Naive thymus-derived CD4-positive, alpha-beta T cell (primary cell): ENCODE measurements around the gene DIDO1. TPM values are rescaled to one million over a fixed set of nuclear protein-coding genes. Genes with fewer than 3 reads are reported as not detected.

Experiments used
- ATAC-seq: fragments of 150-1000 bp; cut with Tn5 transposase; 2 replicates; pipeline ENCODE4 v1.10.0; 2021; ENCODE audit warnings: mild to moderate bottlenecking, moderate library complexity
- CTCF ChIA-PET: fragments of 350-600 bp; sonication (Branson Sonifier 250); formaldehyde crosslinking; loops from one replicate; lab custom pipeline; 2021; ENCODE audit warnings: antibody characterized with exemption; lab: Charles Lee
- POLR2A ChIA-PET: fragments of 350-600 bp; sonication (Branson Sonifier 250); formaldehyde crosslinking; loops from one replicate; lab custom pipeline; 2021; ENCODE audit warnings: antibody characterized with exemption, inconsistent platforms; lab: Charles Lee
- DNase-seq, 9 donors: peaks; one replicate each; pipeline versions ENCODE4 v3.0.0 to v3.0.0-alpha.2; 2020 to 2022; ENCODE audit warnings: mixed read lengths in 1 of 9
- H3K27ac ChIP-seq: one replicate; pipeline ENCODE4 v1.7.0; 2013; ENCODE audit warnings: mild to moderate bottlenecking, low read depth, low read length, moderate library complexity
- H3K27me3 ChIP-seq, 2 donors: one replicate each; pipeline ENCODE4 v1.7.0; 2013; ENCODE audit warnings: low read length in 2 of 2, mild to moderate bottlenecking in 2 of 2, moderate library complexity in 2 of 2; ENCODE audit not compliant: control insufficient read depth in 2 of 2, insufficient read depth in 2 of 2
- H3K36me3 ChIP-seq, 3 experiments: 1 replicate in 2 of 3; 2 replicates in 1 of 3; pipeline ENCODE4 v1.7.0; 2013; ENCODE audit warnings: low read length in 3 of 3, mild to moderate bottlenecking in 3 of 3, moderate library complexity in 1 of 3; ENCODE audit not compliant: insufficient read depth in 3 of 3, control insufficient read depth in 2 of 3
- H3K4me1 ChIP-seq, 2 donors: one replicate each; pipeline ENCODE4 v1.7.0; 2013; ENCODE audit warnings: low read length in 2 of 2, mild to moderate bottlenecking in 2 of 2, moderate library complexity in 1 of 2; ENCODE audit not compliant: control insufficient read depth in 2 of 2, insufficient read depth in 2 of 2
- H3K4me3 ChIP-seq: 2 replicates; pipeline ENCODE4 v1.7.0; 2013; ENCODE audit warnings: mild to moderate bottlenecking, low read length
- H3K9me3 ChIP-seq, 3 experiments: 1 replicate in 2 of 3; 2 replicates in 1 of 3; pipeline ENCODE4 v1.7.0; 2013; ENCODE audit warnings: low read length in 3 of 3; ENCODE audit not compliant: control insufficient read depth in 2 of 3
- H3K27ac Mint-ChIP-seq, 9 donors: one replicate each; pipeline ENCODE4 v1.8.0; 2020 to 2022; ENCODE audit warnings: mixed read lengths in 9 of 9, mild to moderate bottlenecking in 8 of 9, moderate library complexity in 5 of 9, inconsistent platforms in 2 of 9
- H3K27me3 Mint-ChIP-seq, 5 donors: one replicate each; pipeline ENCODE4 v1.8.0; 2021 to 2022; ENCODE audit warnings: mixed read lengths in 5 of 5, mild to moderate bottlenecking in 1 of 5
- H3K36me3 Mint-ChIP-seq, 5 donors: one replicate each; pipeline ENCODE4 v1.8.0; 2020 to 2022; ENCODE audit warnings: mixed read lengths in 5 of 5, mild to moderate bottlenecking in 3 of 5, inconsistent platforms in 1 of 5
- H3K4me1 Mint-ChIP-seq, 7 donors: one replicate each; pipeline ENCODE4 v1.8.0; 2020 to 2022; ENCODE audit warnings: mixed read lengths in 7 of 7, mild to moderate bottlenecking in 3 of 7, inconsistent platforms in 1 of 7
- H3K4me3 Mint-ChIP-seq, 10 donors: one replicate each; pipeline ENCODE4 v1.8.0; 2020 to 2022; ENCODE audit warnings: mild to moderate bottlenecking in 10 of 10, mixed read lengths in 10 of 10, moderate library complexity in 6 of 10, inconsistent platforms in 2 of 10
- H3K9me3 Mint-ChIP-seq, 11 donors: one replicate each; pipeline ENCODE4 v1.8.0; 2020 to 2022; ENCODE audit warnings: mixed read lengths in 11 of 11, mild to moderate bottlenecking in 4 of 11, inconsistent platforms in 1 of 11, moderate library complexity in 1 of 11
- intact Hi-C, 2 donors: fragments of 100-400 bp; cut with micrococcal nuclease; formaldehyde crosslinking; loops; one replicate each; pipeline ENCODE4 v1.15.1; 2023
- polyA plus RNA-seq, 2 donors: library from polyadenylated mRNA; unstranded; fragments of 300-500 nt; fragmentation: Illumina TruSeq; gene quantifications; one replicate each; pipeline ENCODE4 v1.2.3, GENCODE V29; 2021
- total RNA-seq, 6 experiments: library from RNA in 5 of 6; stranded (reverse) in 5 of 6; gene quantifications; 1 replicate in 5 of 6; 2 replicates in 1 of 6; pipeline ENCODE4 v1.2.3 and lab custom pipeline; 2021 to 2026

Gene DIDO1
- total and polyA plus RNA-seq, 7 experiments from 2014 or later = 36.6 to 139 (median 69.2) TPM

GRCh38 chr20:62901891-62902290 lies 24.4 kb downstream of the DIDO1 start:
- DNase-seq (no peak), ATAC-seq (no peak)
- Histone ChIP-seq H3K27me3 (no peaks in the 10 kb centered on the region), H3K27ac (no peak overlapping the region), H3K4me1 (peaks cover 13 to 22% of the 10 kb centered on the region in 2 donors), H3K4me3 (no peak overlapping the region), H3K36me3 (peaks cover 19 to 57% (median 21%) of the 10 kb centered on the region in 3 experiments), H3K9me3 (no peaks in the 10 kb centered on the region)
- Mint-ChIP-seq H3K4me1 (peaks cover 21 to 42% (median 33%) of the 10 kb centered on the region in 7 donors), H3K4me3 (no peak overlapping the region), H3K27me3 (no peaks in the 10 kb centered on the region), H3K9me3 (no peaks in the 10 kb centered on the region), H3K36me3 (peaks cover 0 to 37% (median 17%) of the 10 kb centered on the region in 5 donors), H3K27ac (peak overlapping the region in 3 of 9 donors; percentile 26 to 90 (median 62))
- POLR2A ChIA-PET = interaction anchor here (0.6 to 3.3 kb wide), 8 partner anchors 9 to 36 kb away, joined by 3 to 20 read pairs (median 5); partner anchors contain the start of genes DIDO1 and GID8
- intact Hi-C loops = loop anchor here (5.0 kb wide), 2 partner anchors 35 to 40 kb away; partner anchors contain the start of genes GID8 (in 1 of the 2) and TCFL5 (in 1 of the 2)
- CTCF ChIA-PET = interaction anchor here (0.9 to 7.9 kb wide), 6 partner anchors 14 to 107 kb away, joined by 3 to 102 read pairs (median 10); partner anchors contain the start of gene DIDO1

GRCh38 chr20:62900692-62901584 lies 25.4 kb downstream of the DIDO1 start:
- Mint-ChIP-seq H3K36me3 (peaks cover 0 to 28% (median 15%) of the 10 kb centered on the region in 5 donors), H3K27me3 (no peaks in the 10 kb centered on the region), H3K27ac (peak overlapping the region; percentile 65 to 95 (median 90)), H3K9me3 (no peaks in the 10 kb centered on the region), H3K4me3 (peak overlapping the region in 3 of 10 donors; percentile 32 to 70 (median 65)), H3K4me1 (peaks cover 21 to 42% (median 33%) of the 10 kb centered on the region in 7 donors)
- H3K27ac ChIP-seq = peak overlapping the region; percentile 60
- peaks cover 13 to 54% (median 14%) of the 10 kb centered on the region in 3 experiments for H3K36me3 ChIP-seq
- intact Hi-C loops = loop anchor here (1.0 to 5.0 kb wide), 9 partner anchors 18 to 108 kb away; partner anchors contain the start of genes DIDO1 (in 1 of the 2), GID8 (in 1 of the 2) and TCFL5 (in 1 of the 2)
- CTCF ChIA-PET = interaction anchor here (0.7 to 7.9 kb wide), 12 partner anchors 7 to 108 kb away, joined by 3 to 102 read pairs (median 6); partner anchors contain the start of gene DIDO1
- ATAC-seq (peak; percentile 66), DNase-seq (peak in 7 of 9 donors; percentile 40 to 71 (median 61))
- H3K4me3 ChIP-seq = no peak overlapping the region
- H3K9me3 ChIP-seq = no peaks in the 10 kb centered on the region
- POLR2A ChIA-PET = interaction anchor here (1.1 to 3.3 kb wide), 9 partner anchors 11 to 108 kb away, joined by 3 to 20 read pairs (median 6); partner anchors contain the start of gene DIDO1
- no peaks in the 10 kb centered on the region for H3K27me3 ChIP-seq
- peaks cover 13 to 22% of the 10 kb centered on the region in 2 donors for H3K4me1 ChIP-seq

GRCh38 chr20:62900052-62900691 lies 26.1 kb downstream of the DIDO1 start:
- no peak overlapping the region for H3K4me3 ChIP-seq
- Mint-ChIP-seq H3K27me3 (no peaks in the 10 kb centered on the region), H3K4me3 (peak overlapping the region; percentile 54 to 81 (median 69)), H3K4me1 (peaks cover 23 to 42% (median 34%) of the 10 kb centered on the region in 7 donors), H3K36me3 (peaks cover 0 to 28% (median 14%) of the 10 kb centered on the region in 5 donors), H3K27ac (peak overlapping the region; percentile 75 to 95 (median 90)), H3K9me3 (no peaks in the 10 kb centered on the region)
- ChIA-PET CTCF (interaction anchor here (0.6 to 7.9 kb wide), 14 partner anchors 7 to 73 kb away, joined by 3 to 102 read pairs (median 6); partner anchors contain the start of gene DIDO1), POLR2A (interaction anchor here (1.1 to 3.3 kb wide), 8 partner anchors 11 to 109 kb away, joined by 3 to 20 read pairs (median 8); partner anchors contain the start of gene DIDO1)
- H3K27ac ChIP-seq = peak overlapping the region; percentile 60
- intact Hi-C loops = loop anchor here (1.0 to 5.0 kb wide), 9 partner anchors 19 to 109 kb away; partner anchors contain the start of genes DIDO1 (in 1 of the 2), GID8 (in 1 of the 2) and TCFL5 (in 1 of the 2)
- no peaks in the 10 kb centered on the region for H3K9me3 ChIP-seq
- H3K27me3 ChIP-seq = no peaks in the 10 kb centered on the region
- H3K4me1 ChIP-seq = peaks cover 13 to 22% of the 10 kb centered on the region in 2 donors
- ATAC-seq = peak; percentile 97
- DNase-seq = peak; percentile 60 to 82 (median 78)
- peaks cover 7 to 54% (median 9%) of the 10 kb centered on the region in 3 experiments for H3K36me3 ChIP-seq

- ChIA-PET CTCF (interaction anchor here (0.6 to 7.9 kb wide), 11 partner anchors 8 to 73 kb away, joined by 3 to 102 read pairs (median 5); partner anchors contain the start of gene DIDO1), POLR2A (interaction anchor here (1.3 to 3.3 kb wide), 5 partner anchors 10 to 55 kb away, joined by 4 to 20 read pairs (median 8); partner anchors contain the start of gene DIDO1)
- H3K9me3 ChIP-seq = no peaks in the 10 kb centered on the region
- DNase-seq (no peak), ATAC-seq (no peak)
- Mint-ChIP-seq H3K9me3 (no peaks in the 10 kb centered on the region), H3K27ac (peak overlapping the region in 8 of 9 donors; percentile 8 to 95 (median 86)), H3K4me1 (peaks cover 23 to 42% (median 34%) of the 10 kb centered on the region in 7 donors), H3K36me3 (peaks cover 0 to 27% (median 11%) of the 10 kb centered on the region in 5 donors), H3K4me3 (peak overlapping the region in 8 of 10 donors; percentile 20 to 81 (median 69)), H3K27me3 (no peaks in the 10 kb centered on the region)
- no peaks in the 10 kb centered on the region for H3K27me3 ChIP-seq
- peak overlapping the region; percentile 60 for H3K27ac ChIP-seq
- peaks cover 5 to 54% (median 10%) of the 10 kb centered on the region in 3 experiments for H3K36me3 ChIP-seq
- H3K4me3 ChIP-seq = no peak overlapping the region
- peaks cover 13 to 22% of the 10 kb centered on the region in 2 donors for H3K4me1 ChIP-seq
- intact Hi-C loops = loop anchor here (1.0 to 5.0 kb wide), 9 partner anchors 20 to 110 kb away; partner anchors contain the start of genes DIDO1 (in 1 of the 2), GID8 (in 1 of the 2) and TCFL5 (in 1 of the 2)
Measured at GRCh38 chr20:62899633-62900051, 26.7 kb downstream of the DIDO1 start.

GRCh38 chr20:62898970-62899632 lies 27.2 kb downstream of the DIDO1 start:
- POLR2A ChIA-PET = interaction anchor here (1.3 to 3.3 kb wide), 6 partner anchors 9 to 55 kb away, joined by 4 to 20 read pairs (median 6); partner anchors contain the start of gene DIDO1

More at GRCh38 chr20:62898970-62899632, 27.2 kb downstream of the DIDO1 start:
- intact Hi-C loops = no loop called here
- Histone ChIP-seq H3K27me3 (no peaks in the 10 kb centered on the region), H3K9me3 (no peaks in the 10 kb centered on the region), H3K4me3 (no peak overlapping the region), H3K36me3 (peaks cover 10 to 54% (median 15%) of the 10 kb centered on the region in 3 experiments), H3K27ac (no peak overlapping the region), H3K4me1 (peaks cover 13 to 22% of the 10 kb centered on the region in 2 donors)
- Mint-ChIP-seq H3K4me1 (peaks cover 23 to 42% (median 34%) of the 10 kb centered on the region in 7 donors), H3K36me3 (peaks cover 0 to 28% (median 11%) of the 10 kb centered on the region in 5 donors), H3K27ac (peak overlapping the region in 7 of 9 donors; percentile 21 to 71 (median 38)), H3K9me3 (no peaks in the 10 kb centered on the region), H3K27me3 (no peaks in the 10 kb centered on the region), H3K4me3 (peak overlapping the region in 9 of 10 donors; percentile 10 to 83 (median 57))
- ATAC-seq (no peak), DNase-seq (no peak)
- CTCF ChIA-PET = interaction anchor here (0.6 to 7.9 kb wide), 9 partner anchors 8 to 73 kb away, joined by 3 to 102 read pairs (median 6); partner anchors contain the start of gene DIDO1
